Osteoblast (primary cell): Measurements from ENCODE around the gene ACTRT2. TPM values are rescaled to one million over a fixed set of nuclear protein-coding genes. Genes with fewer than 3 reads are reported as not detected.

ENCODE experiments used
- DNase-seq: peaks from one replicate; pipeline ENCODE4 v3.0.0; 2011; ENCODE audit warnings: low spot score, mixed read lengths; ENCODE audit not compliant: insufficient read length; ENCODE audit errors: missing footprints
- H2AFZ ChIP-seq: 2 replicates; pipeline ENCODE4 v1.6.0; 2011; ENCODE audit warnings: mild to moderate bottlenecking, low read length
- H3K27ac ChIP-seq: 2 replicates; pipeline ENCODE4 v1.5.1; 2011; ENCODE audit warnings: mild to moderate bottlenecking, low read depth, low read length, moderate library complexity
- H3K27me3 ChIP-seq: 2 replicates; pipeline ENCODE4 v1.6.0; 2012; ENCODE audit warnings: mild to moderate bottlenecking, control low read depth, inconsistent platforms, low read length, moderate library complexity; ENCODE audit not compliant: insufficient read depth
- H3K36me3 ChIP-seq: 2 replicates; pipeline ENCODE4 v1.5.1; 2011; ENCODE audit warnings: mild to moderate bottlenecking, low read length, control low read depth, moderate library complexity; ENCODE audit not compliant: insufficient read depth
- H3K4me1 ChIP-seq: 2 replicates; pipeline ENCODE4 v1.5.1; 2011; ENCODE audit warnings: mild to moderate bottlenecking, low read length, control low read depth, moderate library complexity; ENCODE audit not compliant: insufficient read depth
- H3K4me2 ChIP-seq: 2 replicates; pipeline ENCODE4 v1.6.0; 2011; ENCODE audit warnings: mild to moderate bottlenecking, low read length; ENCODE audit not compliant: insufficient read depth
- H3K4me3 ChIP-seq: fragments of 200-600 bp; sonication (generic); 3 replicates; pipeline ENCODE4 v1.5.1; 2012; ENCODE audit warnings: mild to moderate bottlenecking, low read length, inconsistent platforms; ENCODE audit not compliant: insufficient read depth
- H3K79me2 ChIP-seq: 2 replicates; pipeline ENCODE4 v1.6.0; 2012; ENCODE audit warnings: mild to moderate bottlenecking, low read length, control low read depth, inconsistent platforms; ENCODE audit not compliant: insufficient read depth
- H3K9me3 ChIP-seq: 2 replicates; pipeline ENCODE4 v1.5.1; 2011; ENCODE audit warnings: low read depth, low read length, control low read depth
- H4K20me1 ChIP-seq: 2 replicates; pipeline ENCODE4 v1.6.0; 2012; ENCODE audit warnings: mild to moderate bottlenecking, low read length, control low read depth; ENCODE audit not compliant: insufficient read depth
- total RNA-seq: library from RNA; depleted of rRNA; stranded (reverse); fragments of >200 nt; gene quantifications from 2 replicates; pipeline ENCODE4 v1.2.3, GENCODE V29; 2012
- TF ChIP-seq, protein P1 (sequence below): IDR thresholded peaks from 2 replicates; pipeline ENCODE4 v1.5.1; 2011; ENCODE audit warnings: mild to moderate bottlenecking, low read depth, low read length, moderate library complexity; ENCODE audit errors: extremely low read depth

ACTRT2 gene
- total RNA-seq, 1 donor = not detected

DNA sequence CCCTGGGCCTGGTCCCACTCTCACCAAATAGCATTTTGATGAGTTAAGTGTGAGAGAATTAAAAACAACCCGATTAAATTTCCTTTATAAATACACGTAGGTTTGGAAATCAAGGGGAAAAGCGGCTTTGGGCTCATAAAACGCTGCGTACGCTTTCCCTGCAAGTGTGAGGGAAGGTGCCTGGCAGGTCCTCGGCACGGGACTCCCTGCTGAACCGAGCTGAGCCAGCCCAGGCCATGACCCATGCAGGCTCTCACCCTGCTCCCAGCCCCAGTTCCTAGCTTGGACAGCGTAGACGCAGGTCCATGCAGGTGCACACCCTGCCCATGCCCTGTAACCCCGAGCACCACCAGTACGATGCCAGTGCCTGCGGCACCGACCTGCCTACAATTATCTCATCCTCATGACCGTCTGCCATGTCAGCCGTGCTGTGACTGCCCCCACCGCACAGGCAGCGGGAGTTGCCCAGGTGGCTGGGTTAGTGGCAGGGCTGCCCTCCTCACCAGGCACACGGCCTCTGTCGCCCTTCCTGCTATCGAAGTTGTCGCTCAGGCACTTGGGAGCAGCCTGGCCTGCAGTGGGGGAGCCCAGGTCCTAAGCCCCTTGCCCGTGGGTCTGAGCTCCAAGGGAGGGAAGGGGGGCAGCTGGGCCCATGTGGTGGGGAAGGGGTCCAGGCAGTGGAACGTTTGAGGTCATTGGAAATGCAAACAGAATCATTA is 41.0 kb upstream of the ACTRT2 start:
- no peak overlapping the region for H3K27ac ChIP-seq
- no peaks in the 10 kb centered on the region for H3K4me1 ChIP-seq

DNA sequence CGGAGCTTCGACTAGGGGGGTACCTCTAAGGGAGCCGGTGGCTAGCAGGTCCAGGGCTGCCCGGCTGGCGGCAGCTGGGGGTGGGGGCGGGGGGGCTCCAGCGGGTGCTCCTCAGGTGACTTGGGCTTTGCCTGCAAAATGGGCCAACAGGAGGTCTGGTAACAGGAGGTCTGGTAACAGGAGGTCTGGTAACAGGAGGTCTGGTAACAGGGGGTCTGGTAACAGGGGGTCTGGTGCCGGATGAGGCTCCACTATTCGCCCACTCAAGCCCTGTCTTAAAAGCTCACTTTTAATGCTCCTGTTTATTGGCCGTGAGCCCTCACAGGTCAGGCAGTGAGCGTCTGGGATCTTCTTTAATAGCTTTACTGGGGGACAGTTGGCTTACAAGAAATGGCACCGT is 40.4 kb upstream of the ACTRT2 start:
- no peak overlapping the region for H2AFZ ChIP-seq
- no peaks in the 10 kb centered on the region for H4K20me1 ChIP-seq
- H3K9me3 ChIP-seq = no peaks in the 10 kb centered on the region
- no peak for DNase-seq
- no peaks in the 10 kb centered on the region for H3K4me1 ChIP-seq
- H3K4me2 ChIP-seq = no peak overlapping the region
- no peaks in the 10 kb centered on the region for H3K36me3 ChIP-seq
- no peak overlapping the region for H3K4me3 ChIP-seq
- H3K79me2 ChIP-seq = no peaks in the 10 kb centered on the region
- H3K27me3 ChIP-seq = peaks cover 5% of the 10 kb centered on the region
- TF ChIP-seq, protein P1, sequence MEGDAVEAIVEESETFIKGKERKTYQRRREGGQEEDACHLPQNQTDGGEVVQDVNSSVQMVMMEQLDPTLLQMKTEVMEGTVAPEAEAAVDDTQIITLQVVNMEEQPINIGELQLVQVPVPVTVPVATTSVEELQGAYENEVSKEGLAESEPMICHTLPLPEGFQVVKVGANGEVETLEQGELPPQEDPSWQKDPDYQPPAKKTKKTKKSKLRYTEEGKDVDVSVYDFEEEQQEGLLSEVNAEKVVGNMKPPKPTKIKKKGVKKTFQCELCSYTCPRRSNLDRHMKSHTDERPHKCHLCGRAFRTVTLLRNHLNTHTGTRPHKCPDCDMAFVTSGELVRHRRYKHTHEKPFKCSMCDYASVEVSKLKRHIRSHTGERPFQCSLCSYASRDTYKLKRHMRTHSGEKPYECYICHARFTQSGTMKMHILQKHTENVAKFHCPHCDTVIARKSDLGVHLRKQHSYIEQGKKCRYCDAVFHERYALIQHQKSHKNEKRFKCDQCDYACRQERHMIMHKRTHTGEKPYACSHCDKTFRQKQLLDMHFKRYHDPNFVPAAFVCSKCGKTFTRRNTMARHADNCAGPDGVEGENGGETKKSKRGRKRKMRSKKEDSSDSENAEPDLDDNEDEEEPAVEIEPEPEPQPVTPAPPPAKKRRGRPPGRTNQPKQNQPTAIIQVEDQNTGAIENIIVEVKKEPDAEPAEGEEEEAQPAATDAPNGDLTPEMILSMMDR = no peak
- H3K27ac ChIP-seq = no peak overlapping the region

More for the DNA sequence above, 41.0 kb upstream of the ACTRT2 start:
- TF ChIP-seq, protein P1 = no peak
- H3K36me3 ChIP-seq = no peaks in the 10 kb centered on the region
- no peak overlapping the region for H3K4me2 ChIP-seq
- no peak overlapping the region for H3K4me3 ChIP-seq
- no peaks in the 10 kb centered on the region for H3K9me3 ChIP-seq
- no peak overlapping the region for H2AFZ ChIP-seq
- H3K79me2 ChIP-seq = no peaks in the 10 kb centered on the region
- H3K27me3 ChIP-seq = peaks cover 5% of the 10 kb centered on the region
- H4K20me1 ChIP-seq = no peaks in the 10 kb centered on the region
- DNase-seq = peak; percentile 68

DNA sequence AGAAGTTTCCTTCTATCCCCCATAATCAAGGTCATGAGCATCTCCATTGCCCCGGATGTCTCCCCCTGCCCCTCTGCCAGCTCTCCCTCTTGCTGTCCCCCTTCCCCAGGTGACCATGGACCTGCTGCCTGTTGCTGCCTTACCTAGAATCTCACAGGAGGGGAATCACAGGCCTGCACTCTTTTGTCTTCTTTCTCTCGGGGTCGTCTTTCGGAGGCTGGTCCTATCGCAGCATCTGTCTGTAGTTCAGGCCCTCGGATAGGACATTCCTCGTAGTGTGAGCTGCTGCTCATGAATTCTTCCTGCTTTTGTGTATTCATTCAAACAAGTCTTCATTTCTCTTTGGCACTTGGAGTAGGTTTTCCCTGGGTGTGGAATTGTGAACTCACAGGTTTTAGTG is 39.9 kb upstream of the ACTRT2 start:
- Histone ChIP-seq H3K4me2 (no peak overlapping the region), H3K36me3 (no peaks in the 10 kb centered on the region), H4K20me1 (no peaks in the 10 kb centered on the region), H3K27me3 (peaks cover 5% of the 10 kb centered on the region), H3K27ac (no peak overlapping the region), H3K9me3 (no peaks in the 10 kb centered on the region), H3K4me3 (no peak overlapping the region), H2AFZ (no peak overlapping the region), H3K79me2 (no peaks in the 10 kb centered on the region), H3K4me1 (no peaks in the 10 kb centered on the region)
- TF ChIP-seq, protein P1 = no peak
- peak; percentile 34 for DNase-seq

DNA sequence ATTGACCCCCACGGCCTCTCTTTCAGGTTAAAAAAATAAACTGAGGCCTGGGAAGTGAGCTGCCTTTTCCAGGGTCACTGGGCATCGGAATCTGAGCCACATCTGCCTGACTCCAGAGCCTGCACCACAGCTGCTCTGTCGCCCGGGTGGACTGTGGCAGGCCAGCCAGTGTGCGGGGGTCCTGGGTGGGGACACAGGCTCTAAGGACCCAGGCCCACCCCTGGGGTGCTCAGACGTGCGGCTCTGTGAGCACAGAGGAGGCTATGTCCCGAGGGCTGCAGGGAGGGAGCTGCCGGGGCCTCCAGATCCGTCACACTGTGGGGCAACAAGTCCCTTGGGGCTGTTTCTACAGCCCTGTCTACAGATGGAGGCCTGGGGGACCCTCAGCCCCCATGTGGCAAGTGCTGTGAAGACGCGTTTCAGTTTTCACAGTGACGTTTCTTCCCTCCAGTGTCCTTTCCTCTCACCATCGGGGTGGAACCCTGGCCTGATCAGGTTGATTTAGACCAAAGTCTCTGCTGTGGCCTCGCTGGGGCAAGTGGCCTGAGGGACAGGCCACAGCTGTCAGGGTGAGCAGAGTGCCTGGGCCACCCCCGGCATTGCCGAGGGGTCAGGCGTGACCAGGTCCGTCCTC is 39.2 kb upstream of the ACTRT2 start:
- peak; percentile 71 for DNase-seq
- H3K4me2 ChIP-seq = no peak overlapping the region

More for the DNA sequence above, 39.2 kb upstream of the ACTRT2 start:
- Histone ChIP-seq H4K20me1 (no peaks in the 10 kb centered on the region), H3K79me2 (no peaks in the 10 kb centered on the region), H3K9me3 (no peaks in the 10 kb centered on the region), H3K4me3 (no peak overlapping the region), H3K27me3 (peaks cover 5% of the 10 kb centered on the region), H3K4me1 (no peaks in the 10 kb centered on the region), H2AFZ (no peak overlapping the region), H3K36me3 (no peaks in the 10 kb centered on the region), H3K27ac (no peak overlapping the region)
- TF ChIP-seq, protein P1 = no peak
